Endodermal cell (in vitro differentiated cells): ENCODE measurements around the gene LRRC25. TPM values are rescaled to one million over a fixed set of nuclear protein-coding genes. Genes with fewer than 3 reads are reported as not detected.

Experiments
- DNase-seq: peaks from one replicate; pipeline ENCODE4 v3.0.0-alpha.2; 2017
- H3K27ac ChIP-seq: 2 replicates; pipeline ENCODE4 v1.5.1; 2013; ENCODE audit warnings: mild to moderate bottlenecking, low read depth, low read length, moderate library complexity
- H3K27me3 ChIP-seq: 2 replicates; pipeline ENCODE4 v1.6.1; 2013; ENCODE audit warnings: mild to moderate bottlenecking, low read length, moderate library complexity; ENCODE audit not compliant: insufficient read depth, control insufficient read depth, poor library complexity, severe bottlenecking
- H3K36me3 ChIP-seq: 2 replicates; pipeline ENCODE4 v1.7.0; 2013; ENCODE audit warnings: mild to moderate bottlenecking, low read length, moderate library complexity; ENCODE audit not compliant: control insufficient read depth, insufficient read depth
- H3K4me1 ChIP-seq: one replicate; pipeline ENCODE4 v1.7.0; 2013; ENCODE audit warnings: low read length; ENCODE audit not compliant: control insufficient read depth, insufficient read depth
- H3K4me3 ChIP-seq: 2 replicates; pipeline ENCODE4 v1.5.1; 2013; ENCODE audit warnings: mild to moderate bottlenecking, low read length, moderate library complexity
- H3K9ac ChIP-seq: 2 replicates; pipeline ENCODE4 v1.6.1; 2013; ENCODE audit warnings: mild to moderate bottlenecking, low read length, moderate library complexity; ENCODE audit not compliant: poor library complexity, severe bottlenecking; ENCODE audit errors: extremely low read depth
- H3K9me3 ChIP-seq: 2 replicates; pipeline ENCODE4 v1.6.1; 2013; ENCODE audit warnings: mild to moderate bottlenecking, low read length, moderate library complexity; ENCODE audit not compliant: control insufficient read depth
- H3K27ac Mint-ChIP-seq: 2 replicates; pipeline ENCODE4 v1.8.0; 2020; ENCODE audit warnings: mixed read lengths
- H3K27me3 Mint-ChIP-seq: 2 replicates; pipeline ENCODE4 v1.8.0; 2021; ENCODE audit warnings: mild to moderate bottlenecking, mixed read lengths; ENCODE audit not compliant: insufficient read depth
- H3K36me3 Mint-ChIP-seq: 2 replicates; pipeline ENCODE4 v1.8.0; 2020; ENCODE audit warnings: low read depth, mixed read lengths
- H3K4me1 Mint-ChIP-seq: 2 replicates; pipeline ENCODE4 v1.8.0; 2020; ENCODE audit warnings: mixed read lengths
- H3K4me3 Mint-ChIP-seq: 2 replicates; pipeline ENCODE4 v1.8.0; 2020; ENCODE audit warnings: mild to moderate bottlenecking, moderate library complexity, mixed read lengths
- H3K9me3 Mint-ChIP-seq: 2 replicates; pipeline ENCODE4 v1.8.0; 2020; ENCODE audit warnings: mild to moderate bottlenecking, mixed read lengths
- CTCF ChIP-seq: fragments of 200-600 bp; sonication (generic); conservative IDR thresholded peaks from 2 replicates; pipeline ENCODE4 v1.5.0; 2021; ENCODE audit warnings: antibody characterized with exemption, mild to moderate bottlenecking
- WGBS, 2 experiments: methylation state at CpG; one replicate each; pipeline versions ENCODE4 v1.1.5 to v1.1.7; 2013; ENCODE audit warnings: missing lambda C conversion rate in 2 of 2, mixed read lengths in 1 of 2; ENCODE audit not compliant: insufficient coverage in 1 of 2, insufficient read length in 1 of 2; 5-methylcytosine and 5-hydroxymethylcytosine counted together
- total RNA-seq, 2 donors: library from RNA; stranded (reverse); fragmentation: NEBNext Ultra II Directional in 1 of 2; extraction: Animal tissue kit (Norgen Biotek cat#: 25700) in 1 of 2; gene quantifications; 2 replicates in 1 of 2; 3 replicates in 1 of 2; pipeline ENCODE4 v1.2.1, GENCODE V29; 2021

The LRRC25 gene
- total RNA-seq, 2 donors from 2014 or later: not detected

- Mint-ChIP-seq H3K4me3 (no peak overlapping the region), H3K4me1 (peaks cover 15% of the 10 kb centered on the region), H3K36me3 (peaks cover 6% of the 10 kb centered on the region), H3K27ac (no peak overlapping the region), H3K27me3 (peaks cover 3% of the 10 kb centered on the region), H3K9me3 (no peaks in the 10 kb centered on the region)
- no peak overlapping the region for H3K27ac ChIP-seq
- H3K9me3 ChIP-seq: no peaks in the 10 kb centered on the region
- peak; percentile 52 for DNase-seq
- no peak for TF ChIP-seq CTCF
- H3K36me3 ChIP-seq: peaks cover 3% of the 10 kb centered on the region
- H3K9ac ChIP-seq: no peak overlapping the region
- no peak overlapping the region for H3K4me3 ChIP-seq
- H3K27me3 ChIP-seq: no peaks in the 10 kb centered on the region
- H3K4me1 ChIP-seq: peaks cover 22% of the 10 kb centered on the region
- WGBS, 2 experiments: 97% methylated on average over 43 to 49 of the region's 49 CpGs
Observed at GRCh38 chr19:18435178-18435841, 37.9 kb upstream of the LRRC25 start.

GRCh38 chr19:18434411-18435175, 37.2 kb upstream of the LRRC25 start:
- DNase-seq: peak; percentile 47
- Mint-ChIP-seq H3K36me3 (peaks cover 6% of the 10 kb centered on the region), H3K27me3 (peaks cover 3% of the 10 kb centered on the region), H3K4me1 (peaks cover 14% of the 10 kb centered on the region), H3K9me3 (no peaks in the 10 kb centered on the region), H3K27ac (no peak overlapping the region), H3K4me3 (peak overlapping the region; percentile 58)
- no peaks in the 10 kb centered on the region for H3K27me3 ChIP-seq
- H3K27ac ChIP-seq: peak overlapping the region; percentile 44
- no peak for TF ChIP-seq CTCF
- 92 to 100% methylated on average over 6 to 20 of the region's 21 CpGs for WGBS, 2 experiments
- no peaks in the 10 kb centered on the region for H3K9me3 ChIP-seq
- H3K9ac ChIP-seq: no peak overlapping the region
- no peak overlapping the region for H3K4me3 ChIP-seq
- H3K4me1 ChIP-seq: peaks cover 20% of the 10 kb centered on the region
- peaks cover 3% of the 10 kb centered on the region for H3K36me3 ChIP-seq

GRCh38 chr19:18433735-18434398, 36.4 kb upstream of the LRRC25 start:
- H3K27ac Mint-ChIP-seq: no peak overlapping the region

More at GRCh38 chr19:18433735-18434398, 36.4 kb upstream of the LRRC25 start:
- H3K9ac ChIP-seq: no peak overlapping the region
- Mint-ChIP-seq H3K27me3 (peaks cover 3% of the 10 kb centered on the region), H3K4me3 (peak overlapping the region; percentile 58), H3K4me1 (peaks cover 6% of the 10 kb centered on the region), H3K36me3 (peaks cover 6% of the 10 kb centered on the region), H3K9me3 (no peaks in the 10 kb centered on the region)
- TF ChIP-seq CTCF: no peak
- no peaks in the 10 kb centered on the region for H3K27me3 ChIP-seq
- 12 to 16% methylated on average over 12 to 56 of the region's 60 CpGs for WGBS, 2 experiments
- no peak overlapping the region for H3K4me3 ChIP-seq
- peak; percentile 87 for DNase-seq
- peaks cover 3% of the 10 kb centered on the region for H3K36me3 ChIP-seq
- peaks cover 13% of the 10 kb centered on the region for H3K4me1 ChIP-seq
- H3K9me3 ChIP-seq: no peaks in the 10 kb centered on the region
- peak overlapping the region; percentile 44 for H3K27ac ChIP-seq
